ENCODE measurements around the gene SNX3.

The SNX3 gene

DNA sequence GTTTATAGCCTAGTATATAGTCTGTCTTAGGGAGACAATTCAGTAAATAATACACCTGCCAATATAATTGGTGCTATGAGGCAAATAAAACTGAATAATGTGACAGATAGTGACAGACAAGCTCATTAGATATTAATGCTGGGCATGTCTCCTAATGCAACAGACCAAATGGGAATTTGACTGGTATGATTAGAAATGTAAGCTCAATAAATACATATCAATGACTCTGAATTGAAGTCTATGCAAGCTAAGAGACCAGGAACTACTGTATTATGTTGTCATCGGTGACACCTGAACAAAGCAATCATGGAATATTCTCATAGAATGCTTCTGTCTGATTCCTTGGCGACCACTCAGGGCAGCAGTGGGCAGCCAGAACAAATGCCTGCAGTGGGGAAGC lies 2.5 kb upstream of the SNX3 start:
- Histone ChIP-seq H3K27ac (ENCODE audit: extremely low read depth, low read depth, low read length) (no peak overlapping the region), H3K36me3 (ENCODE audit: control insufficient read depth in 2 of 2, insufficient read depth in 1 of 2, low read length in 2 of 2) (peaks cover 2 to 3% of the 10 kb centered on the region in 2 experiments; a peak in 2 of 3 replicates), H3K4me1 (ENCODE audit: control insufficient read depth, insufficient read depth, low read length) (0 out of 2 replicates have a peak, but pooled peaks cover 3% of the 10 kb centered on the region), H3K9me3 (ENCODE audit: control insufficient read depth, insufficient read depth, low read depth, low read length) (no peaks in the 10 kb centered on the region), H3K4me3 (ENCODE audit: low read depth, low read length) (no peak overlapping the region)
- CTCF ChIA-PET = interaction anchor here (0.6 kb wide), 4 partner anchors 16 to 619 kb away, joined by 3 to 4 read pairs (median 3); no protein-coding TSS in a partner anchor
- POLR2A ChIA-PET = no interaction called here
- TF ChIP-seq SETDB1 (IDR thresholded peaks at IDR 0.05; ENCODE audit: insufficient read length, low read length) (no peak), KLF9 (tag by site-specific recombination; IDR thresholded peaks at IDR 0.05; ENCODE audit: low read depth) (no peak), ZSCAN4 (tag by site-specific recombination; IDR thresholded peaks at IDR 0.05) (no peak), ZNF239 (tag by site-specific recombination; IDR thresholded peaks at IDR 0.05) (no peak), ZNF248 (tag by site-specific recombination; IDR thresholded peaks at IDR 0.05) (no peak), KLF8 (tag by site-specific recombination; IDR thresholded peaks at IDR 0.05) (no peak), ZNF133 (tag by site-specific recombination; IDR thresholded peaks at IDR 0.05) (no peak)

- H3K4me1 ChIP-seq (ENCODE audit: control insufficient read depth, insufficient read depth, low read length) = 0 out of 2 replicates have a peak, but pooled peaks cover 3% of the 10 kb centered on the region
- peak overlapping the region; percentile 71 for H3K27ac ChIP-seq (ENCODE audit: extremely low read depth, low read depth, low read length)
- ChIA-PET POLR2A (interaction anchor here (0.7 to 1.9 kb wide), 16 partner anchors 9 to 298 kb away, joined by 3 to 19 read pairs (median 4); partner anchors contain the start of genes AFG1L and NR2E1), CTCF (interaction anchor here (0.7 to 1.6 kb wide), 5 partner anchors 9 to 35 kb away, joined by 3 to 5 read pairs (median 3); partner anchors contain the start of gene AFG1L)
- peak overlapping the region; percentile 91 for H3K4me3 ChIP-seq (ENCODE audit: low read depth, low read length)
- H3K9me3 ChIP-seq (ENCODE audit: control insufficient read depth, insufficient read depth, low read depth, low read length) = no peaks in the 10 kb centered on the region
- H3K36me3 ChIP-seq (ENCODE audit: control insufficient read depth in 2 of 2, insufficient read depth in 1 of 2, low read length in 2 of 2) = peaks cover 10 to 12% of the 10 kb centered on the region in 2 experiments; a peak in 2 of 3 replicates
- TF ChIP-seq ZNF558 (tag by site-specific recombination; IDR thresholded peaks at IDR 0.05) = no peak
- no peak for TF ChIP-seq ZNF174 (tag by site-specific recombination; IDR thresholded peaks at IDR 0.05)
- TF ChIP-seq ZSCAN30 (tag by site-specific recombination; IDR thresholded peaks at IDR 0.05) = no peak
- no peak; the same call in none of the 2 replicates for TF ChIP-seq PATZ1 (tag by site-specific recombination; IDR thresholded peaks at IDR 0.05)
- no peak for TF ChIP-seq ZNF791 (tag by site-specific recombination; IDR thresholded peaks at IDR 0.05)
- no peak for TF ChIP-seq ZNF548 (tag by site-specific recombination; IDR thresholded peaks at IDR 0.05)
- no peak for TF ChIP-seq ZSCAN16 (tag by site-specific recombination; IDR thresholded peaks at IDR 0.05)
- no peak for TF ChIP-seq ZNF747 (tag by site-specific recombination; IDR thresholded peaks at IDR 0.05)
- no peak for TF ChIP-seq ZNF394 (tag by site-specific recombination; IDR thresholded peaks at IDR 0.05; ENCODE audit: borderline replicate concordance)
- TF ChIP-seq ZNF416 (tag by site-specific recombination; IDR thresholded peaks at IDR 0.05) = no peak
- TF ChIP-seq ZNF335 (tag by site-specific recombination; conservative IDR thresholded peaks at IDR 0.05) = peak; percentile 42
- no peak for TF ChIP-seq ZNF184 (tag by site-specific recombination; IDR thresholded peaks at IDR 0.05)
- no peak for TF ChIP-seq ZNF704 (tag by site-specific recombination; IDR thresholded peaks at IDR 0.05)
- TF ChIP-seq ZNF660 (tag by site-specific recombination; IDR thresholded peaks at IDR 0.05) = no peak
- TF ChIP-seq ZNF140 (tag by site-specific recombination; IDR thresholded peaks at IDR 0.05) = no peak
- no peak for TF ChIP-seq ZNF391 (tag by site-specific recombination; IDR thresholded peaks at IDR 0.05; ENCODE audit: borderline replicate concordance, low read depth)
- 0 out of 2 replicates have a peak, but pooled peaks have one; percentile 12 for TF ChIP-seq SALL2 (tag by site-specific recombination; IDR thresholded peaks at IDR 0.05; ENCODE audit: borderline replicate concordance)
- 0 out of 2 replicates have a peak, but pooled peaks have one; percentile 13 for TF ChIP-seq ZNF341 (tag by site-specific recombination; IDR thresholded peaks at IDR 0.05; ENCODE audit: low read depth)
- TF ChIP-seq GLI2 (tag by site-specific recombination; IDR thresholded peaks at IDR 0.05; ENCODE audit: borderline replicate concordance, low read depth) = no peak
- no peak for TF ChIP-seq ZNF670 (tag by site-specific recombination; IDR thresholded peaks at IDR 0.05; ENCODE audit: low read depth)
- TF ChIP-seq, protein P1, sequence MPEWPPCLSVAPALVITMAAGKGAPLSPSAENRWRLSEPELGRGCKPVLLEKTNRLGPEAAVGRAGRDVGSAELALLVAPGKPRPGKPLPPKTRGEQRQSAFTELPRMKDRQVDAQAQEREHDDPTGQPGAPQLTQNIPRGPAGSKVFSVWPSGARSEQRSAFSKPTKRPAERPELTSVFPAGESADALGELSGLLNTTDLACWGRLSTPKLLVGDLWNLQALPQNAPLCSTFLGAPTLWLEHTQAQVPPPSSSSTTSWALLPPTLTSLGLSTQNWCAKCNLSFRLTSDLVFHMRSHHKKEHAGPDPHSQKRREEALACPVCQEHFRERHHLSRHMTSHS (tag by site-specific recombination; IDR thresholded peaks at IDR 0.05) = no peak
- no peak for TF ChIP-seq ZNF239 (tag by site-specific recombination; IDR thresholded peaks at IDR 0.05)
Measured at GRCh38 chr6:108260126-108260808, 573 bp downstream of the SNX3 start.

Data from HEK293 (cell line).